Activated CD4-positive, alpha-beta T cell treated with anti-CD3 and anti-CD28 coated beads, Interleukin-2, amount 50 U/mL, for 4 hours (primary cell): ENCODE results near the gene GAS5.
A peak's percentile ranks its signal among the peaks of the same experiment; 100 is the strongest.
"Not testable (repeated sequence)": the region's sequence is repeated elsewhere in the genome, so short reads cannot be mapped to it uniquely, and the experiment has no call there.

Experiments
- DNase-seq, 2 experiments: peaks; one replicate each; pipeline ENCODE4 v3.0.0-alpha.2; 2020

Gene GAS5

DNA sequence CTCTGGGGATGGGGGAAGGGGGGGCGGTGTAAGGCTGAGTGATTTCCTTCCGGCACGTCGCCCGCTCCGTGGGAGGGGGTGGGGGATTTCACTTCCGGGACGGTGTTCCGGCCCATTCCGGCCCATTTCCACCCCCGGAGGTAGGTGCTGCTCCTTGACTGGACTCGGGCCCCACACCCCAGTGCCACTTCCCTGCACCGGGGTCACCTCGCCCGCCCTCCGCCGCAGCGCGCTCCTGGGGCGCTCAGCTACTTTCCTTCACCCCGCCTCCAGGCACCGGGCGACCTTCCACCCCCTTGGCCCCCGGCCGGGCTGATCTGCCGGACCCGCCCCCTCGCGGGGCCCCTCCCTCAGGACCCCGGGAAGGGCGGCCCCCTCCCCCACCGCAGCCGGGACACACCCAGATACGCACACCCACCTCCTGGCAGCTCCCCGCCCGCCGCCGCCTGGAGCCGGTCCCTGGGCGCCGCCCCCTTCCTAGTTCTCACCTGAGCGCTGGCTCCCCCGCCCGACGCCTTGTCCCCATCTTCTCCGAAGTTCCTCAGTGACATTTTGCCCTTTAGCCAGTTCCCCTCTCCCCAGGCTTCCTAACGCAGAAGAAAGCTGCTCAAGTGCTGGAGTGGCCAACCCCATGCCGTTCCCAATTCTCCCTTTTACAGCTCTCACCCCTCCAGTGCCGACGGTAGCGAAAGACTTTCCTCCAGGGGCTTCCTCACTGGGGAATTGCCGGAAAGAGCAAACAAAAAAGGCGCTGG lies 654 bp upstream of the GAS5 start, which contains the start of gene ZBTB37:
ZBTB37 (plus strand) TSS at position 115 of the 755 bp plus-strand sequence. CDS start 1,846 bp downstream, outside the sequence.
- DNase-seq: peak; percentile 90 to 92

DNA sequence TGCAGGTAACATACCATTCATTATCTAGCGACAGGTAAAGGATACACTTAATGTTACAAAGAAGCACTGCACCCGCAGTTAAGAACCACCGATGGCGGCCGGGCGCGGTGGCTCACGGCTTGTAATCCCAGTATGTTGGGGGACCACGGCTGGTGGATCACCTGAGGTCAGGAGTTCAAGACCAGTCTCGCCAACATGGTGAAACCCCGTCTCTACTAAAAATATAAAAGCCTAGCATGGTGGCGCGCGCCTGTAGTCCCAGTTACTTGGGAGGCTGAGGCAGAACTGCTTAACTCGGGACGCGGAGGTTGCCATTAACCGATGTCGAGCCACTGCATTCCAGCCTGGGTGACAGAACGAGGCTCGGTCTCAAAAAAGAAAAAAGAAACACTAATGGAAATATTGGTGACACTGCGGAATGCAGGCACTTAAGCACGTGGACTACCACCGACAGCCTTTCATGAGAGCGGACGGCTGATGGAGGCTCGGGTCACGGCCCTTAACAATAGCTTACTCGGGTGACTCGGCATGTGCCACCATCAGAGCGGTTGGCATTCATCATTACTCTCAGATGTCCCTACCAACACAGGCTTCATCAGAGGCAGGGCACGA lies 542 bp downstream of the GAS5 start:
- no peak for DNase-seq

- DNase-seq: no peak
These were observed 1.2 kb downstream of the GAS5 start for GRCh38 chr1:173866413-173867115.

DNA sequence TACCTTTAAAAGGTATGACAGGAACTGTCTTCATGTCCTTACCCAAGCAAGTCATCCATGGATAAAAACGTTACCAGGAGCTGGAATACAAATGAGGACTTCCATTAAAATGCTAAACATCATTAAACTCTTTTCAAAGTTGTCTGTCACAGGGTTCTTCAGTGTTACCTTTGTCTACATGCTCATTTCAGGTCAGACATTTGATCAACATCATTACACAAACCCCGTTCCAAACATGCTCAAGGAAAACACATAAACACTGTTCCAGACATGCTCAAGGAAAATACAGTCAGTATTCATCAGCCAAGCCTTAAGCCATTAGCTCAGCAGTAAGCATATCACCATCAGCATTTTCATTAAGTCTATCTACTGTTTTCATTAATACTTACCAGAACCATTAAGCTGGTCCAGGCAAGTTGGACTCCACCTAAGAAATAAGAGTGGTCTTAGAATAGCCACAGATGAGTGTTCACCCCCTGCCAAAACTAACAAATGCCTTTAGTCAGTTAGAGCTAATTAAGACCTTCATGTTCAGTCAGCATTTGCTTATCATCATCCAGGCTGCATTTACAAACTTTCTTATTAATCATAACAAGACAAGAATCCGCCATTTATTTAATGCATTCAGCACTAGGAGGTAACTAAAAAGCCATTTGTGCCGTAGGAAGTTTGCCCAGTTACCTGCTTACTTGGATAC lies 2.2 kb downstream of the GAS5 start:
- DNase-seq: no peak

GRCh38 chr1:173864179-173864867 lies 3.5 kb downstream of the GAS5 start:
- no peak for DNase-seq

DNA sequence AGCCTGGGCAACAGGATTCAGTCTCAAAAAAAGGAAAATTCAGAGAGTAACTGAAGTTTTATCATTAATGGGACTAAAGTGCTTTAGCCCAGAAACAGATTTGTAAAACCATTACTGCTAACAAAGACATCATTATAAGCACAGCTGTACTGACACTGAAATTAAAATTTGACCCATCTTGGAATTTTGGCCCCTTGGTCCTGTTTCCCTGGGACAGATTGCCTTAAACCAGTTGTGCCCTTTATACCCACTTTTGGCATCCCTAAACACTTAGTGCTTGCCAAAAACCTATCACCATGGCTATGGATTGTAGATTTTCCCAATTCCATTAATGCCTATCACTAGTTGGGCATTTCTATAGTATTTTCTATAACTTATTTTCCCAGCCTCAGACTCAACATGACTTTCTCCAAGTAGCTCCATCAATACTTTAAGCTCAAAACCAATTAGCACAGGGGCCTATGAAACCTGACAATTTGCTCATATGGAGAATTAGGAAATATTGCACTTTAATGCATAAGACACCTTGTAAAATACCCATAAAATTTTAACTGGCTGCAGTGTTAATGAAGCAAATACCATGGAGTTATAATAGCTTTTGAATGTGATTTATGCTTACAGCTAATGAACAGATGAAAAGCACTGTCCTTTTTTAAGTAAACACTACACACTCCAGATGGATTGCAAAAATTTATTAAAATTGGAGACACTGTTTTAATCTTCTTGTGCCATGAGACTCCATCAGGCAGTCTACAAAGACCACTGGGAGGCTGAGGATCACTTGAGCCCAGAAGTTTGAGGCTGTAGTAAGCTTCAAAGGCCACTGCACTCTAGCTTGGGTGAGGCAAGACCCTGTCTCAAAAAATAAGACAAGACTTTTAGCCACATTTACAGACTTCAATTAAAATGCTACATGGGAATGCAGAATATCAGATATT lies 4.3 kb downstream of the GAS5 start:
- DNase-seq: no peak

DNA sequence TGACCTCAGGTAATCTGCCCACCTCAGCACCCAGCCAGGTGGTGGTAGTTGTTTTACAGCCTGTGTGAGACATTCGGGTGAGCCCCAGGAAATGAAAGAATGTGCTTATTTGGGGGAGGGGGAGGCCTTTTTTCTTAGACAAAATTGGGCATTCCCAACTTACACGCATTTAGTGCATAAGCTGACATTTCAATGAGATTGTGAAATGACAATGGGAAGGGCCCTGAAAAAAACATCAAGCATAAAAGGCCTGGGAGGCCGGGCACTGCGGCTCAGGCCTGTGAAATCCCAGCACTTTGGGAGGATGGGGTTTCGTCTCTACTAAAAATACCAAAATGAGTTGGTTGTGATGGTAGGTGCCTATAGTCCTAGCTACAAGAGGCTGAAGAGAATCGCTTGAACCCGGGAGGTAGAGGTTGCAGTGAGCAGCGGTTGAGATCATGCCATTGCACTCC lies 5.0 kb downstream of the GAS5 start:
- DNase-seq: no peak

- DNase-seq: not testable (repeated sequence)
These were observed 5.5 kb downstream of the GAS5 start for GRCh38 chr1:173862146-173862768.

GRCh38 chr1:173861731-173862145 lies 6.1 kb downstream of the GAS5 start:
- no peak for DNase-seq

- no peak for DNase-seq
These were observed 7.7 kb downstream of the GAS5 start for GRCh38 chr1:173860065-173860464.

DNA sequence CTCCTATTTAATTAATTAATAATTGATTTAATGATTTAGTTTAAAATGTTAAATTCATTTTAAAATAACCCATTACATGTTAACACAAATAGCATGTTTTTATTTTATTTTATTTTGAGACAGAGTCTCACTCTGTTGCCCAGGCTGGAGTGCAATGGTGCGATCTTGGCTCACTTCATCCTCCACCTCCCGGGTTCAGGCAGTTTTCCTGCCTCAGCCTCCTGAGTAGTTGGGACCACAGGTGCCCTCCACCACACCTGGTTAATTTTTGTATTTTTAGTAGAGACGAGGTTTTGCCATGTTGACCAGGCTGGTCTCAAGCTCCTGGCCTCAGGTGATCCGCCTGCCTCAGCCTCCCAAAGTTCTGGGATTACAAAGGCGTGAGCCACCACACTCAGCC lies 8.2 kb downstream of the GAS5 start:
- DNase-seq: not testable (repeated sequence)

DNA sequence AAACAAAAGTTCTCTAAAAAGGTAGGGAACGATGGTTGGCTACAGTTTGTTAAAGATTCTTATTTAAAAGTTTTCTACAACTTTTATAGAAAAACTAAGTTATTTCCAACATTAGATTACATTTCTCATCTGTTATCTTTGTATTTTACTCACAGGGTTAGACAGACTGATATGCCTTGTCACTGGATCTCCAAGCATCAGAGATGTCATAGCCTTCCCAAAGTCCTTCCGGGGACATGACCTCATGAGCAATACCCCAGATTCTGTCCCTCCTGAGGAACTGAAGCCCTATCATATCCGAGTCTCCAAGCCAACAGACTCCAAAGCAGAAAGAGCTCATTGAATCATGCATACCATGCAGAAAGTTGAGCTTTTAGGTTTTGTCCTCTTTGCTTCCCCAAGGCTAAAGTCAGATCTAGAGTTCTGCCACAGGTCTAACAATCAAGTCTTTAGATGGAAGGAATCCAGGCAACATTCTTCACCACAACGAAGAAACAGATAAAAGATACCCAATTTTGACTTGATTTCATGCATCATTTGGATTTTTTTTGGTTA lies 10.3 kb downstream of the GAS5 start:
- no peak for DNase-seq

DNA sequence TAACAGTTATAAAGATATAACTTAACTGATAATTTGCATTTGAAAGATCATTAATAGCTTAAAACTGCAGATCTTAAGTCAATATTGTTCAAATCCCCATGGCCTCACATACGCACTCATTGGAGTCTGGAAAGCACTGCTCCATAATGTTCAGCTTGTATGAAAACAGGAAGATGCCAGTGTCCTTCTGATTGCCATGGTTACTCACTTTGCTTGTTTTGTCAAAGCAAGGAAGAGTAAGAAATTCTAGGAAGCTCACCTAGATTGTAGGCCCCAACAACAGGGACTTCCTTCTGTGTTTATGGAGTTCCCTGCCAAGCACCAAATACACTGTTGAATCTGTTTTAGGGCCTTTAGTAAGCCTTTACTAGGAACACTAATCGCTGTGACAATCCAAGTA lies 10.9 kb downstream of the GAS5 start:
- DNase-seq: no peak

DNA sequence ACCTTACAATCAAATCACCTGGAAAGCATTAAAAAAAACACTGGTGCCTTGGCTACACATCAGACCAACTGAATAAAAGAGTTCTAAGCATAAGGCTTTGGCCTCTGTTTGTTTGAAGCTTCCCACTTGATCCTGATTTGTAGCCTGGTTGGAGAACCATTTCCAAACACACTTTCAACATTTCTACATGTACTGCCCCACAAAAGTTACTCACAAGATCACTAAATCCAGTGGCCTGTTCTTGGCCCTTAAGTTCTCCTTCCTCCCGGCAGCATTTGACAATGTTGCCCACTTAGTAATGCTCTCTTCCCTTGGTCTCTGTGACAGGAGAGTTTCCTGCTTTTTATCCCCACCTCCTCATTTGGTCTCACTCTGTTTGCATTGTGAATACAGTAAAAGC lies 11.8 kb downstream of the GAS5 start:
- DNase-seq: no peak

DNA sequence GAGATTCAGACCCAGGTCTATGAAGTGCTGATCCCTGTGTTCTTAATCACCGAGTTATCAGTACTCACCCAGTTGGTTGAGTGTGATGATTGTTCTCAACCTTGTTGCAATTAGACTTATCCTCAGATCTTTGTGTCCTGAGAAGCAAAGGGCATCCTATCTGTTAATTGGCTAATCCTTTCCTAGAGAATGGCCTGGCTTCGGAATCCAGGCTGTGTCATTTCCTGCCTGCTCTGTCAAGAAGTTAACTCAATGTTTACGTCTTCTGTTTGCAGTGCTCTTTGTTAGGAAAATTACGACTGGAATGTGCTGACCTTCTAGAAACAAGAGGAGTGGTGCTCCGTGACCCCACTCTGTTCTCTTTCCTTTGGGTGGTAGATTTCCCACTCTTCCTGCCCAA lies 14.7 kb downstream of the GAS5 start:
- no peak for DNase-seq

DNA sequence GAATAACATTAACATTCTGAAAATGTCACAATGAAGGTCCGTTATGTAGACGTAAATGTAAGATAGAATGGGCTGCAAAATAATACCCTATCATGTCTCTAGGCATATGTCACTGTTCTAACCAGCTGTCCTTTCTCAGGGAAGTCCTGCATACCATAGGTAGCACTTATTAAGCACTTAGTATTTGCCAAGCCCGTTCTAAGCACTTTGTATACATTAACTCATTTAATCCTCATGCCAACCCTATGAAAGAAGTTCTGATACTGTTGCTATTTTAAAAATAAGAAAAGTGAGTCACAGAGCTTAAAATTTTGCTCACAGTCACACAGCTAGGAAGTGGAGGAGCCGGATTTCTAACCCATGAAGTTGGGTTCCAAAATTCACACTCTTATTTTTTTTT lies 15.7 kb downstream of the GAS5 start:
- no peak for DNase-seq

DNA sequence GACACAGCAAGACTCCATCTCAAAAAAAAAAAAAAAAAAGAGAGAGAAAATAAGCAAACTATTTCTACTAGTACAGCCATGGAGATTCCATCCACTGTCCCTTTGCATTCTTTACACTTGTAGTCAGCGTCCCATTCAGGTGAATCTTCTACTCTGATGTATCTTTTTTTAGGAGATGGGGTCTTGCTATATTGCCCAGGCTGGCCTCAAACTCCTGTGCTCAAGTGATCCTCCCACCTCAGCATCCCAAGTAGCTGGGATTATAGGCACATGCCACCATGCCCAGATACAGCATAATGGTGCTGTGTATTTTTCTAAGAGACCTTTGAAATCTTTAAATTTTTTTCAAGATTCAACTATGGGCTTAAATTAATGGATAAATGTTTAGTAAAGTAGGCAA lies 35.0 kb downstream of the GAS5 start:
- no peak for DNase-seq

DNA sequence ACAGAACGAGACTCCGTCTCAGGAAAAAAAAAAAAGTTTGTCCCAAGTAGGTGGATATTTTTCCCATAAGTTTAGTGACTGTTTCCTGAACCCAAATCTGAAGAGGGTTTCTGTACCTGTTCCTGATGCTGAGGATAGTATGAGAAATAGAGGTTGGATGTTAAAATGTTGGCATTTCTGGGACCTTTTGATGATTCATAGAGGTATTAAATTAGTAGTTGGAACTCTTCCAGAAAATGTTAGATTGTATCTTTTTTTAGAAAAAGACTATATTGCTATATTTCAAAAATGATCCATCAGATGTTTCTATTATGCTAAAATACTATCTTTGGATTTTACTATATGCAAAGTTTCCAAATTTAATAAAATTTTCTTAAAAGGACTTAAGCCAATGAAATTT lies 40.2 kb downstream of the GAS5 start:
- DNase-seq: no peak

DNA sequence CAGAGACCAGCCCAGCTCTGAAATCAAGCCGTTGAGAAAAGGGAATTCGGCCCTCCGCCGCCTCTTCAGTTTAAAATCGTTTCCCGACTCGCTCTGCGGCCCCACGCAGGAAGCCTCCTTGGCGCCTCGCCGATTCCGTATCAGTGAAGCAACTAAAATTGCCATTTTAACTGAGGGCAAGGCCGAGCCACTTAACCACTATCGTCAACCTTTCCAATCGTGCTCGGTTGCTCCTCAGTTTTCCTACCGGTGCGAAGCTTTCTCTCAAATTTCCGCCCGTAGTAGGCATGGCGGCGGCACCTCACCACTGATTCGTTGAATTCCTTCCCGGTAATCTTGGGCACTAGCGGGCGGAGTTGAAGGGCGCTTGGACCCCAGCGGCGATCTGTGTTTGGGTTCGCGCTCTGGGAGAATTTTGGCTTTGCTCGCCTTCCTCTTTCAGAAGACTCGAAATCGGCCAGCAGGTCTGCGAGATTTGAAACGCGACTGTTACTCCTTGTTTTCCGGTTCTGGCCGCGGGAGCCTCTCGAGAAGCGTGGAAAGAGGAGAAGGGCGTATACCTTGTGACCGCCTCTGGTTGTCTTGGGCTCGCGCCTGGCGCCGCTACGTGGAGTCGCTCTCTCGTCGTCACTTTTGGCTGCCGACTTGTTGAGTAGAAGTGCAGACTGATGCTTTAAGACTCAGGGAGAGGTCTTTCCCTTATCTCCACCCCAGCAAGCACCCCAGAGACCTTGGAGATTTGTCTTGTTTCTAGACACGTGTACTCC lies 43.3 kb downstream of the GAS5 start, which contains the start of the genes CENPL and DARS2:
CENPL (minus strand) TSS at position 569 of the 767 bp plus-strand sequence. CDS start 13,584 bp downstream, outside the sequence.
DARS2 (plus strand) TSS at position 359 of the 767 bp plus-strand sequence. CDS start 557 bp downstream, outside the sequence.
- peak; percentile 86 to 87 for DNase-seq
